Retinal pigment epithelial cell (primary cell): Measurements from ENCODE around the gene MSH3.

Source experiments
- DNase-seq: peaks from one replicate; pipeline ENCODE4 v3.0.0-alpha.2; 2010; ENCODE audit warnings: low read depth
- H3K4me3 ChIP-seq: 2 replicates; pipeline ENCODE4 v1.5.1; 2011; ENCODE audit warnings: mild to moderate bottlenecking, low read length, control low read depth, moderate library complexity
- TF ChIP-seq, protein P1 (sequence below): conservative IDR thresholded peaks from 2 replicates; pipeline ENCODE4 v1.5.1; 2011; ENCODE audit warnings: low read depth, low read length, control low read depth, inconsistent platforms

MSH3 gene

DNA sequence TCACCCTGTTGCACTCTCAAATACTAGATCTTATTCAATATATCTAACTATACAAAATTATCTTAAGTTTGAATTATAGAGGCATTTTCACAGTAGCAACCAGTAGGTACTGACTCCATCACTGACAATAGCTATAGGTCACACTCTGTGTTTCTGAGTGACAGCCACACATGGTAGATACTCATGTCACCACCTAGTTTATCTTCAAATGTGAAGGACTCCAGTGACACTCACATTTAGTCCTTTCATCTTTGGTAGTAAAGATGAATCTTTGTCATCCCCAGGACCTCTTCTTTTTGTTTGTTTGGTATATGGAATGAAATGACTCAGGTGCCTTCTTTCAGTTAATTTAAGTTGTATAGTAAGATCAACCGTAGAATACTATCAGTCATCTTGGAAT lies 102.8 kb downstream of the MSH3 start:
- no peak for DNase-seq
- TF ChIP-seq, protein P1, sequence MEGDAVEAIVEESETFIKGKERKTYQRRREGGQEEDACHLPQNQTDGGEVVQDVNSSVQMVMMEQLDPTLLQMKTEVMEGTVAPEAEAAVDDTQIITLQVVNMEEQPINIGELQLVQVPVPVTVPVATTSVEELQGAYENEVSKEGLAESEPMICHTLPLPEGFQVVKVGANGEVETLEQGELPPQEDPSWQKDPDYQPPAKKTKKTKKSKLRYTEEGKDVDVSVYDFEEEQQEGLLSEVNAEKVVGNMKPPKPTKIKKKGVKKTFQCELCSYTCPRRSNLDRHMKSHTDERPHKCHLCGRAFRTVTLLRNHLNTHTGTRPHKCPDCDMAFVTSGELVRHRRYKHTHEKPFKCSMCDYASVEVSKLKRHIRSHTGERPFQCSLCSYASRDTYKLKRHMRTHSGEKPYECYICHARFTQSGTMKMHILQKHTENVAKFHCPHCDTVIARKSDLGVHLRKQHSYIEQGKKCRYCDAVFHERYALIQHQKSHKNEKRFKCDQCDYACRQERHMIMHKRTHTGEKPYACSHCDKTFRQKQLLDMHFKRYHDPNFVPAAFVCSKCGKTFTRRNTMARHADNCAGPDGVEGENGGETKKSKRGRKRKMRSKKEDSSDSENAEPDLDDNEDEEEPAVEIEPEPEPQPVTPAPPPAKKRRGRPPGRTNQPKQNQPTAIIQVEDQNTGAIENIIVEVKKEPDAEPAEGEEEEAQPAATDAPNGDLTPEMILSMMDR, result no peak
- no peak overlapping the region for H3K4me3 ChIP-seq

DNA sequence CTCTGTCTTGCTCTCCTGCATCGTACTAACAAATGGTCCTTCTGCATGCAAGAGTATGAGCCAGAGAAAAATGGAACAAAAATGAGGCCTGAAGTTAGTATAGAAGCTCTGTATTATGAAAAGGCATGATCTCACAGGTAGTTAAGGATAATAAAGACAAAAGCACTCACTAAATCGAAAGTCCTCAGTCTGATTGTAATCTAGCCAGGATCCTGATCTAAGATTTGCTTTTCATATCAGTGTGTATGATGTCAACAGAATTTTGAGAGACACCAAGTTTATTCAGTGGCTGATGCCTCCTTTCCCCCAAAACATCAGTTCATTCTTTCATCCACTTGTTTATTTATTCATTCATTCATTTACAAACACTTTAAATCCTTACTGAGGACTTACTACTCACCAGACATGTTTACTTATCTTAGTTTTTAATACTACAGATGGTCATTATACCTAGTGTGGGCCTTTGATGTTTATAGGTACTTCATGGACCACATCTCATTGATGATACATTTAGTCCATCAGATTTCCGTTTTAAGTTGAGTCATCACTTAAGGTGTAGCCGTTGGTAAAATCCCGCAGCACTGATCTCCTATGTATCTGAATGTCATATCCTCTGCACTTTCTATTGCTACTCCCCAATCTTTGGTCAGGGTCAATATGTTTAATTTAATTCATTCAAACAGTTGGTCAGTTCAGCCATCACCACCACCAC lies 105.6 kb downstream of the MSH3 start:
- DNase-seq, result no peak
- H3K4me3 ChIP-seq, result no peak overlapping the region
- TF ChIP-seq, protein P1, result no peak

DNA sequence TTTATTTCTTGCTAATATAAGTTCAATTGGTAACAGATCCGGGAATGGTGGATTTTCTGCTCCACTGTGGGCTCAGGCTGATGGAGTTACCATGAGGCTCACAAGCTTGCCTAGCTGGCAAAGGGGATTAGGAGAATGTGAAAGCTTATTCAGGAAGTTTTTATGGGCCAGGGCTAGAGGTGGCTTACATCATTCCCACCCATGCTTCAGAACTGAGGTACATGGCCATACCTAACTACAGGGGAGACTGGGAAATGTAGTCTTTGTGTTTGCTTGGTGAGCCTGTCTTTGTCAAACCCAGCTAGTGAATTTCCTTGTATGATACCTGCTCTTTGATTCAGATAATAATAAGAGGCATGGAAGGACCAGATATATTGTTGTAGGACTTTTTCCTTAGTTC lies 106.2 kb downstream of the MSH3 start:
- DNase-seq, result no peak
- no peak overlapping the region for H3K4me3 ChIP-seq
- TF ChIP-seq, protein P1, result no peak

DNA sequence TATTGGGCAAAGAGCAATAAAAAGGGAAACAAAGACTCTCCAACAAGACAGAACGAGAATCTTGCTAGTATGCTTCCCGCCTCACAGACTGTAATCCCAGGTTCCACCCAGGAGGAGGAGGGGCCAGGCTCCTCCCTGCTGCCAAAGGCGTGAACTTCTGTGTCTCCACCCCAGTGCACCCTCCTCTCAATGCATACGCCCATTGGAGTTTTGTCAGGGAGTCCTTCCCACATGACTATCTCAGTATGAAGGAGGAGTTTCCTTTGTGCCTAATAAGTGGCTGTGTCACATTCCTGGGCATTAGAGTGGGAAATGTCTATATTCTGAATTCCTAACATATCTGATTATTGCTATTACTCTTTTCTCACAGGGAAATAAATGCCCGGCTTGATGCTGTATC lies 106.7 kb downstream of the MSH3 start:
- H3K4me3 ChIP-seq, result no peak overlapping the region
- TF ChIP-seq, protein P1, result no peak
- DNase-seq, result peak; percentile 37

DNA sequence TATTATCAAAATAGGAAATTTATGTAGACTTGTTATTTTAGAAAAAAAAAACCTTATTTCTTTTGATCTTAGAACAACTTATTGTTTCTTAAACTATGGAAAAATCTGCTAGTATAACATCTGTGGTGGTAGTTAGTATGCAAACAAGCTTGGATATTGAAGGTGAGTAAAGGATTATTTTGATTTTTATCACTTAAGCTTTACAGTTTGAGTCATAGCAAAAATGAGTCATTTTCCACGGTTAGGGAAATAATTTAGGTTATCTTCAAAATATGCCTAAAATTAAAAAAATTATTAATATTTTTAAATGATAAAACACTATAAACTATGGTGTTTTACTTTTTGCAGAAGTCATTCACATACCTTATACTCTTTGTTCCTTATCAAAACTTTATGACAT lies 107.5 kb downstream of the MSH3 start:
- DNase-seq, result peak; percentile 11
- H3K4me3 ChIP-seq, result no peak overlapping the region
- TF ChIP-seq, protein P1, result no peak

DNA sequence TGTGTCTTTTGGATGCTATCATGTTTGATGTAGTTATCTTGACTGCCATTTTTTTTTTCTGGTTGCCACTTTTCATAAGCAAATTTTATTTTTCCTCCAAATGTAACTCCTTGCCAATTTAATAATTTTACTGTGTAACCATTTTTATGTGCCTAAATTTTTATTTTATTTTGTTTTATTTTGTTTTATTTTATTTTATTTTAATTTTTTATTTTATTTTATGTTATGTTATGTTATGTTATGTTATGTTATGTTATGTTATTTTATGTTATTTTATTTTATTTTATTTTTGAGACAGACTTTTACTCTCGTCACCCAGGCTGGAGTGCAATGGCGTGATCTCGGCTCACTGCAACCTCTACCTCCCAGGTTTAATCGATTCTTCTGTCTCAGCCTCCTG lies 108.1 kb downstream of the MSH3 start:
- no peak overlapping the region for H3K4me3 ChIP-seq
- TF ChIP-seq, protein P1, result no peak
- no peak for DNase-seq

DNA sequence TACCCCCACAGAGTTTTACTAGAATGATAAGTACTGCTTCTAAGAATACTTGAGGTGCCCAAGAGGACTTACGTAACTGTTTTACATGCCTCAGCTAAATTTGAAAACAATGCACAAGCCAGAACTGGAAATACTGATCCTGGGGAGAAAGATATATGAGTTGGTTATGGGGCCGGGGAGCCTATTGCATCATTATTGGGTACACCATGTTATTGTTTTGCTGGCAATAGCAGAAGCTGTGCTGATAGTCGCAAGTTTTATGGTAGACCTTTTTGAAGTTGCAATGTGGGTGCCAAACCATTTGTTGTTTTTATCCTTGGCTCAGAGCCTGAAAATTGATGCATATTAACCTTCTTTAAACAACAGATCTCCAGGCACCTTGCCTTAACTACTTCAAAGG lies 108.8 kb downstream of the MSH3 start:
- DNase-seq, result no peak
- TF ChIP-seq, protein P1, result no peak
- H3K4me3 ChIP-seq, result no peak overlapping the region
